ENCODE results near the gene FAHD2B.
"Not testable (repeated sequence)": the region's sequence is repeated elsewhere in the genome, so short reads cannot be mapped to it uniquely, and the experiment has no call there.

Gene FAHD2B

GRCh38 chr2:97067279-97068004 lies 27.2 kb downstream of the FAHD2B start:
- no peak overlapping the region for H3K9ac ChIP-seq (ENCODE audit: low read length)
- H3K27me3 ChIP-seq (ENCODE audit: control insufficient read depth, insufficient read depth, low read length): no peaks in the 10 kb centered on the region
- no peaks in the 10 kb centered on the region for H3K4me1 ChIP-seq (ENCODE audit: control insufficient read depth, insufficient read depth, low read length)
- H3K4me3 ChIP-seq (ENCODE audit: low read depth, low read length): no peak overlapping the region
- no peak overlapping the region for H3K27ac ChIP-seq (ENCODE audit: low read depth, low read length)
- H3K9me3 ChIP-seq (ENCODE audit: control insufficient read depth, insufficient read depth, low read depth, low read length): peaks cover 6% of the 10 kb centered on the region; the same call in 1 of the 2 replicates
- no peaks in the 10 kb centered on the region for H3K36me3 ChIP-seq (ENCODE audit: control insufficient read depth, insufficient read depth, low read length)

GRCh38 chr2:97066030-97066429 lies 28.7 kb downstream of the FAHD2B start:
- not testable (repeated sequence) for H3K4me1 ChIP-seq (ENCODE audit: control insufficient read depth, insufficient read depth, low read length); H3K9me3 ChIP-seq (ENCODE audit: control insufficient read depth, insufficient read depth, low read depth, low read length); H3K9ac ChIP-seq (ENCODE audit: low read length); H3K27ac ChIP-seq (ENCODE audit: low read depth, low read length); H3K27me3 ChIP-seq (ENCODE audit: control insufficient read depth, insufficient read depth, low read length); H3K36me3 ChIP-seq (ENCODE audit: control insufficient read depth, insufficient read depth, low read length); H3K4me3 ChIP-seq (ENCODE audit: low read depth, low read length)

DNA sequence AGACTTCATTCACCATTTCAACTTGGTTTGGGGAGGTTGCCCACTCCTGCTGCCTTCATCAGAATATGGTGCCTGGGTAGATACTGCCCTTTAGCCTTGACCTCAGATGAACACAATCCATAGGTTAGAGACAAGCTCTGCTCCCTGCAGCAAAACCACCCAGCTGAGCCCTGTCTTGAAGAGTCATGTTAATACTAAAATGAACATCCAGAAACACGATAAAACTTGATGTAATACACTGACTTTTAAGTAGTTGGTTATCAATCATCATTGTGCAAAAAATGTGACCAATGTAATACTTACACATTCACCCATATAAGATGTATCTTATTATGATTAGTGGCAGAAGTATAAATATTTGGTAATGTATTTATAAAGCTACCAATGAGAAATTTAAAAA lies 32.7 kb downstream of the FAHD2B start:
- not testable (repeated sequence) for H3K9ac ChIP-seq (ENCODE audit: low read length); H3K27ac ChIP-seq (ENCODE audit: low read depth, low read length); H3K4me1 ChIP-seq (ENCODE audit: control insufficient read depth, insufficient read depth, low read length); H3K4me3 ChIP-seq (ENCODE audit: low read depth, low read length); H3K27me3 ChIP-seq (ENCODE audit: control insufficient read depth, insufficient read depth, low read length); H3K36me3 ChIP-seq (ENCODE audit: control insufficient read depth, insufficient read depth, low read length); H3K9me3 ChIP-seq (ENCODE audit: control insufficient read depth, insufficient read depth, low read depth, low read length)

- not testable (repeated sequence) for H3K27ac ChIP-seq (ENCODE audit: low read depth, low read length); H3K9ac ChIP-seq (ENCODE audit: low read length); H3K27me3 ChIP-seq (ENCODE audit: control insufficient read depth, insufficient read depth, low read length); H3K4me1 ChIP-seq (ENCODE audit: control insufficient read depth, insufficient read depth, low read length); H3K4me3 ChIP-seq (ENCODE audit: low read depth, low read length); H3K36me3 ChIP-seq (ENCODE audit: control insufficient read depth, insufficient read depth, low read length); H3K9me3 ChIP-seq (ENCODE audit: control insufficient read depth, insufficient read depth, low read depth, low read length)
Observed at GRCh38 chr2:97059782-97060181, 34.9 kb downstream of the FAHD2B start.

GRCh38 chr2:97056150-97056549 lies 38.5 kb downstream of the FAHD2B start:
- H3K4me3 ChIP-seq (ENCODE audit: low read depth, low read length); H3K9ac ChIP-seq (ENCODE audit: low read length); H3K36me3 ChIP-seq (ENCODE audit: control insufficient read depth, insufficient read depth, low read length); H3K27ac ChIP-seq (ENCODE audit: low read depth, low read length); H3K27me3 ChIP-seq (ENCODE audit: control insufficient read depth, insufficient read depth, low read length); H3K4me1 ChIP-seq (ENCODE audit: control insufficient read depth, insufficient read depth, low read length); H3K9me3 ChIP-seq (ENCODE audit: control insufficient read depth, insufficient read depth, low read depth, low read length): not testable (repeated sequence)

DNA sequence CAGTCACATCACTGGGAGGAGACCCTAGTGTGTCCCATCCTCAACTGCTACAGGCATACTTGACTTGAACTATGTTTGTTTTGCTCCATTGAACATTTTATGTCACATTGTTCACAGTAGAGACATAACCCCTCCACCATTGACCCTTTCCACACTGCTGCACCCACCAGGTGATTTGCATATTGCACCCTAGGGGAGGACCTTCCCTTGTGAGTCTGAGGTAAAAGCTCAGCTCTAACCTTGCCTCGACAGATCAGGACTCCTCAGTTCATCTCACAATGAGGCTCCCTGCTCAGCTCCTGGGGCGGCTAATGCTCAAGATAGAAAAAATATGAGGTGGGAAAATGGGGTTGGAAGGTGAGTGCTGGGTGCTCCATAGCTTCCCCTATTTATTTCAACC lies 44.6 kb downstream of the FAHD2B start:
- not testable (repeated sequence) for H3K9me3 ChIP-seq (ENCODE audit: control insufficient read depth, insufficient read depth, low read depth, low read length); H3K27ac ChIP-seq (ENCODE audit: low read depth, low read length); H3K27me3 ChIP-seq (ENCODE audit: control insufficient read depth, insufficient read depth, low read length); H3K4me3 ChIP-seq (ENCODE audit: low read depth, low read length); H3K4me1 ChIP-seq (ENCODE audit: control insufficient read depth, insufficient read depth, low read length); H3K9ac ChIP-seq (ENCODE audit: low read length); H3K36me3 ChIP-seq (ENCODE audit: control insufficient read depth, insufficient read depth, low read length)

- not testable (repeated sequence) for H3K27ac ChIP-seq (ENCODE audit: low read depth, low read length); H3K36me3 ChIP-seq (ENCODE audit: control insufficient read depth, insufficient read depth, low read length); H3K9ac ChIP-seq (ENCODE audit: low read length)
Observed at GRCh38 chr2:97048448-97048847, 46.2 kb downstream of the FAHD2B start.

DNA sequence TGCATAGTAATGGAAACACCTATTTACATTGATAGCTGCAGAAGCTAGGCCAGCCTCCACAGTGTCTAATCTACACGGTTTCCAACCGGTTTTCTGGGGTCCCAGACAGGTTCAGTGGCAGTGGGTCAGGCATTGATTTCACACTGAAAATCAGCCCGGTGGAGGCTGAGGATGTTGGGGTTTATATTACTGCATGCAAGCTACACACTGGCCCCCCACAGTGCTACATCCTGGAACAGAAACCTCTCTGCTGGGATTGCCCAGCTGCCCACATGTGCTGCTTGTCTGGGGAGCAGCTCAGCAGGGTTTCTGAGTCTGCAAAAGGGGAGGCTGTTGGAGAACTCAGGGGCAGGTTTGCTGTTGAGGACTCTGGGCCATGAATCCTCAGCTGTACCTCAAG lies 48.0 kb downstream of the FAHD2B start:
- H3K4me1 ChIP-seq (ENCODE audit: control insufficient read depth, insufficient read depth, low read length); H3K4me3 ChIP-seq (ENCODE audit: low read depth, low read length); H3K27me3 ChIP-seq (ENCODE audit: control insufficient read depth, insufficient read depth, low read length); H3K36me3 ChIP-seq (ENCODE audit: control insufficient read depth, insufficient read depth, low read length); H3K9me3 ChIP-seq (ENCODE audit: control insufficient read depth, insufficient read depth, low read depth, low read length); H3K27ac ChIP-seq (ENCODE audit: low read depth, low read length); H3K9ac ChIP-seq (ENCODE audit: low read length): not testable (repeated sequence)

More at GRCh38 chr2:97048448-97048847, 46.2 kb downstream of the FAHD2B start:
- H3K27me3 ChIP-seq (ENCODE audit: control insufficient read depth, insufficient read depth, low read length); H3K4me3 ChIP-seq (ENCODE audit: low read depth, low read length); H3K9me3 ChIP-seq (ENCODE audit: control insufficient read depth, insufficient read depth, low read depth, low read length); H3K4me1 ChIP-seq (ENCODE audit: control insufficient read depth, insufficient read depth, low read length): not testable (repeated sequence)

DNA sequence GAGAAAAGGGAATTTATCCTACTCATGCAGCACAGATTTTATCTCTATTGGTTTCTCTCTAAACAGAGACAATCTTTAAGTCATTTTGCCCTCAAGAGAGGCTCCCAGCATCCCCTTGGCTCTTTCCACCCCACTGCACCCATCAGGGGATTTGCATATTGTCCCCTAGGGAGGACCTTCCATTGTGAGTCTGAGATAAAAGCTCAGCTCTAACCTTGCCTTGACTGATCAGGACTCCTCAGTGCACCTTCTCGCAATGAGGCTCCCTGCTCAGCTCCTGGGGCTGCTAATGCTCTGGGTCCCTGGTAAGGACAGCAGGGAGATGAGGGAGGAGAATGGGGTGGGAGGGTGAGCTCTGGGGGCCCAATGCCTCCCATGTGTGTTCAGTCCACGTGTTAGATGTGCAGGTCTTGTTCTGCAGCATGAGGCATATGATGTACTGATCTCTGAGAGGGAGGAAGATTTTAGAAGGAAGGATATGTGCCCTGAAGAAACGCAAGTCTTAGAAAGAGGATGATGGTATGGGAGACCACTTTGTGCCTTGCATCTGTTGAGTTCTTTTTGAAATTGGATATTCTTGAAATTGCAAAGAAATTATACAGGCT lies 48.7 kb downstream of the FAHD2B start:
- not testable (repeated sequence) for H3K4me1 ChIP-seq (ENCODE audit: control insufficient read depth, insufficient read depth, low read length); H3K9me3 ChIP-seq (ENCODE audit: control insufficient read depth, insufficient read depth, low read depth, low read length); H3K27ac ChIP-seq (ENCODE audit: low read depth, low read length); H3K9ac ChIP-seq (ENCODE audit: low read length); H3K27me3 ChIP-seq (ENCODE audit: control insufficient read depth, insufficient read depth, low read length); H3K36me3 ChIP-seq (ENCODE audit: control insufficient read depth, insufficient read depth, low read length); H3K4me3 ChIP-seq (ENCODE audit: low read depth, low read length)
